GM11168 (cell line): ENCODE results near the gene CDKN2A.

ENCODE experiments used
- in situ Hi-C: fragments of 300-500 bp; cut with MboI; formaldehyde crosslinking; loops from one replicate; pipeline ENCODE4 v1.12.0; 2022; ENCODE audit warnings: low sequenced_read_pairs; ENCODE audit not compliant: unreplicated experiment

CDKN2A gene

GRCh38 chr9:21985964-21986667 lies 8.1 kb downstream of the CDKN2A start:
- in situ Hi-C loops, result no loop called here

GRCh38 chr9:21984101-21984500 lies 10.1 kb downstream of the CDKN2A start:
- in situ Hi-C loops, result no loop called here

GRCh38 chr9:21983561-21983935 lies 10.6 kb downstream of the CDKN2A start:
- in situ Hi-C loops, result no loop called here

- in situ Hi-C loops, result no loop called here
These were observed 11.2 kb downstream of the CDKN2A start for GRCh38 chr9:21982861-21983560.

- in situ Hi-C loops, result no loop called here
These were observed 11.8 kb downstream of the CDKN2A start for GRCh38 chr9:21982391-21982790.

- in situ Hi-C loops, result no loop called here
These were observed 17.8 kb downstream of the CDKN2A start for GRCh38 chr9:21976334-21976875.

- in situ Hi-C loops, result no loop called here
These were observed 19.3 kb downstream of the CDKN2A start for GRCh38 chr9:21974722-21975409.

- in situ Hi-C loops, result no loop called here
These were observed 19.9 kb downstream of the CDKN2A start for GRCh38 chr9:21974343-21974721.

- in situ Hi-C loops, result no loop called here
These were observed 21.8 kb downstream of the CDKN2A start for GRCh38 chr9:21972361-21972760.

GRCh38 chr9:21970800-21971640 lies 23.2 kb downstream of the CDKN2A start:
- in situ Hi-C loops, result no loop called here

- in situ Hi-C loops, result loop anchor here (10.0 kb wide), 1 partner anchor 65 kb away; no protein-coding TSS in a partner anchor
These were observed 24.0 kb downstream of the CDKN2A start for GRCh38 chr9:21969951-21970799.

- in situ Hi-C loops, result loop anchor here (10.0 kb wide), 1 partner anchor 66 kb away; no protein-coding TSS in a partner anchor
These were observed 24.9 kb downstream of the CDKN2A start for GRCh38 chr9:21969011-21969940.

GRCh38 chr9:21968331-21969010 lies 25.7 kb downstream of the CDKN2A start:
- in situ Hi-C loops, result loop anchor here (10.0 kb wide), 1 partner anchor 66 kb away; no protein-coding TSS in a partner anchor

GRCh38 chr9:21967702-21968101 lies 26.5 kb downstream of the CDKN2A start:
- in situ Hi-C loops, result loop anchor here (10.0 kb wide), 1 partner anchor 67 kb away; no protein-coding TSS in a partner anchor

GRCh38 chr9:21967169-21967568 lies 27.0 kb downstream of the CDKN2A start:
- in situ Hi-C loops, result loop anchor here (10.0 kb wide), 1 partner anchor 68 kb away; no protein-coding TSS in a partner anchor

GRCh38 chr9:21966140-21966851 lies 27.9 kb downstream of the CDKN2A start:
- in situ Hi-C loops, result loop anchor here (10.0 kb wide), 1 partner anchor 69 kb away; no protein-coding TSS in a partner anchor
